HepG2 (cell line): ENCODE results near the gene CCDC30. TPM values are rescaled to one million over a fixed set of nuclear protein-coding genes. Genes with fewer than 3 reads are reported as not detected.

Experiments
- GZF1 ChIP-seq: sonication (generic); formaldehyde crosslinking; IDR thresholded peaks from 2 replicates; pipeline ENCODE4 v1.5.1; 2020; ENCODE audit warnings: mild to moderate bottlenecking, missing genetic modification reagents
- PAX8 ChIP-seq: sonication (generic); formaldehyde crosslinking; IDR thresholded peaks from 2 replicates; pipeline ENCODE4 v1.8.0; 2022; ENCODE audit warnings: mild to moderate bottlenecking, missing genetic modification reagents, borderline replicate concordance
- ZNF256 ChIP-seq: sonication (generic); formaldehyde crosslinking; conservative IDR thresholded peaks from 2 replicates; pipeline ENCODE4 v1.4.0; 2020; ENCODE audit warnings: missing genetic modification reagents
- ZNF34 ChIP-seq: sonication (generic); formaldehyde crosslinking; IDR thresholded peaks from 2 replicates; pipeline ENCODE4 v1.4.0; 2020; ENCODE audit warnings: mild to moderate bottlenecking, missing genetic modification reagents, borderline replicate concordance
- ZNF556 ChIP-seq: sonication (generic); formaldehyde crosslinking; IDR thresholded peaks from 2 replicates; pipeline ENCODE4 v1.4.0; 2020; ENCODE audit warnings: mild to moderate bottlenecking, missing genetic modification reagents, borderline replicate concordance
- ZNF781 ChIP-seq: sonication (generic); formaldehyde crosslinking; IDR thresholded peaks from 2 replicates; pipeline ENCODE4 v1.5.1; 2020; ENCODE audit warnings: borderline replicate concordance, mild to moderate bottlenecking, missing genetic modification reagents; ENCODE audit errors: not compliant biosample characterization
- polyA plus RNA-seq, 8 experiments: library from polyadenylated mRNA; depleted of rRNA in 3 of 8; stranded (reverse) in 7 of 8; unstranded in 1 of 8; fragments of >200 nt; fragmentation: Illumina TruSeq in 4 of 8; extraction: Trizol in 4 of 8; gene quantifications; 2 replicates each; pipeline versions ENCODE4 v1.2.1 to v1.2.3, GENCODE V29; 2011 to 2016; ENCODE audit warnings: low read depth in 4 of 8, missing spikeins in 1 of 8, mixed read lengths in 1 of 8; ENCODE audit not compliant: insufficient read depth in 1 of 8
- total RNA-seq, 5 experiments: library from RNA; depleted of rRNA; stranded (reverse); fragments of >200 nt; fragmentation: Illumina TruSeq; extraction: Trizol; gene quantifications; 2 replicates each; pipeline ENCODE4 v1.2.3, GENCODE V29; 2016; ENCODE audit warnings: low read depth in 1 of 5
- TF ChIP-seq, protein P1 (sequence below): sonication (generic); formaldehyde crosslinking; IDR thresholded peaks from 2 replicates; pipeline ENCODE4 v1.4.0; 2020; ENCODE audit warnings: mild to moderate bottlenecking, missing genetic modification reagents, borderline replicate concordance
- TF ChIP-seq, protein P2 (sequence below): sonication (generic); formaldehyde crosslinking; IDR thresholded peaks from 2 replicates; pipeline ENCODE4 v1.5.0; 2020; ENCODE audit warnings: missing genetic modification reagents, mild to moderate bottlenecking, borderline replicate concordance
- TF ChIP-seq, protein P3 (sequence below), 2 experiments: sonication (generic) in 1 of 2; formaldehyde crosslinking in 1 of 2; IDR thresholded peaks; 2 replicates each; pipeline versions ENCODE4 v1.5.1 to v1.6.1; 2011 to 2020; ENCODE audit warnings: borderline replicate concordance in 1 of 2, low read depth in 1 of 2, low read length in 1 of 2, mild to moderate bottlenecking in 1 of 2, missing genetic modification reagents in 1 of 2, moderate library complexity in 1 of 2
- TF ChIP-seq, protein P4 (sequence below): sonication (generic); formaldehyde crosslinking; IDR thresholded peaks from 2 replicates; pipeline ENCODE4 v1.4.0; 2020; ENCODE audit warnings: low read depth, missing genetic modification reagents
- TF ChIP-seq, protein P5 (sequence below): sonication (generic); formaldehyde crosslinking; IDR thresholded peaks from 2 replicates; pipeline ENCODE4 v1.8.1; 2022; ENCODE audit warnings: mild to moderate bottlenecking, missing genetic modification reagents

Gene CCDC30
- total and polyA plus RNA-seq, 2 of the 13 experiments (the other 11 are each of a cell fraction or from before 2014, with no cell fraction given): 0.25 to 0.77 TPM

DNA sequence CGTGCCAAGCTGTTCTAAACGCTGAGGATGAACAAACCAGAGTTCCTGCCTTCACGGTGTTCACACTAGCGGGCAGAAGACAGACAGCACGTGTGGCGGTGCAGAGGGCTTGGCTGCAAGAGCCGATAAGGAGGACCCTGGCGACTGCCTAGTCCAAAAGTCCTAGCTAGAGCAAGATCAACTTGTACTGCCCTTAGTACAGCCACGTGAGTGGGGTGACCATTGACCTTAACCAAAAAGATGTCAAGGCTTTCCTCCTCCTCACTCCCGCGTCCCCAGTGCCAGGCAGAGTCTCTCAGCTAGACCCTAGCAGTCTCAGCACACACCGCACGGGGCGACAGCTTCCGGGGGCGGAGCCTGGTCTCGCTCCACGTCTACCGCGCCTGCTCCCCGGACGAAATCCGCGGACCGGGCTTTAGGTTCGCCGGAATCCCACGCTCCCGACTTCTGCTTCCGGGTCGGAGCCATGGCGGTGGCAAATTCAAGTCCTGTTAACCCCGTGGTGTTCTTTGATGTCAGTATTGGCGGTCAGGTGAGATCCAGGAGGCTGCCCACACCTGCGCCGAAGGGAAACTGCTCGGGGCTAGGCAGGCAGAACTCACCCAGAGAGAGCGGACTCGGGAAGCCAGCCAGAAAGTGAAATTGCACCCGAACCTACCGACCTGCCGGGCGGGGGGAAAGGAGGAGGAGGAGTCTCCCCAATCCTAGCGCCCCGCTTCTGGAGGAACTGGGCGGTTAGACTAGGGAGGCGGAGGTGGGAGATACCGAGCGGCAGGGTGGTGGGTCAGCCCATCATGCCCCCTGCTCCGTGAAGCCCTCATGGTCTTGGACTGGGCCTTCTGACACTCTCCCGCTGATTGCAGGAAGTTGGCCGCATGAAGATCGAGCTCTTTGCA, 195.1 kb downstream of the CCDC30 start, which contains the start of gene PPIH (continued):
- TF ChIP-seq, protein P1, sequence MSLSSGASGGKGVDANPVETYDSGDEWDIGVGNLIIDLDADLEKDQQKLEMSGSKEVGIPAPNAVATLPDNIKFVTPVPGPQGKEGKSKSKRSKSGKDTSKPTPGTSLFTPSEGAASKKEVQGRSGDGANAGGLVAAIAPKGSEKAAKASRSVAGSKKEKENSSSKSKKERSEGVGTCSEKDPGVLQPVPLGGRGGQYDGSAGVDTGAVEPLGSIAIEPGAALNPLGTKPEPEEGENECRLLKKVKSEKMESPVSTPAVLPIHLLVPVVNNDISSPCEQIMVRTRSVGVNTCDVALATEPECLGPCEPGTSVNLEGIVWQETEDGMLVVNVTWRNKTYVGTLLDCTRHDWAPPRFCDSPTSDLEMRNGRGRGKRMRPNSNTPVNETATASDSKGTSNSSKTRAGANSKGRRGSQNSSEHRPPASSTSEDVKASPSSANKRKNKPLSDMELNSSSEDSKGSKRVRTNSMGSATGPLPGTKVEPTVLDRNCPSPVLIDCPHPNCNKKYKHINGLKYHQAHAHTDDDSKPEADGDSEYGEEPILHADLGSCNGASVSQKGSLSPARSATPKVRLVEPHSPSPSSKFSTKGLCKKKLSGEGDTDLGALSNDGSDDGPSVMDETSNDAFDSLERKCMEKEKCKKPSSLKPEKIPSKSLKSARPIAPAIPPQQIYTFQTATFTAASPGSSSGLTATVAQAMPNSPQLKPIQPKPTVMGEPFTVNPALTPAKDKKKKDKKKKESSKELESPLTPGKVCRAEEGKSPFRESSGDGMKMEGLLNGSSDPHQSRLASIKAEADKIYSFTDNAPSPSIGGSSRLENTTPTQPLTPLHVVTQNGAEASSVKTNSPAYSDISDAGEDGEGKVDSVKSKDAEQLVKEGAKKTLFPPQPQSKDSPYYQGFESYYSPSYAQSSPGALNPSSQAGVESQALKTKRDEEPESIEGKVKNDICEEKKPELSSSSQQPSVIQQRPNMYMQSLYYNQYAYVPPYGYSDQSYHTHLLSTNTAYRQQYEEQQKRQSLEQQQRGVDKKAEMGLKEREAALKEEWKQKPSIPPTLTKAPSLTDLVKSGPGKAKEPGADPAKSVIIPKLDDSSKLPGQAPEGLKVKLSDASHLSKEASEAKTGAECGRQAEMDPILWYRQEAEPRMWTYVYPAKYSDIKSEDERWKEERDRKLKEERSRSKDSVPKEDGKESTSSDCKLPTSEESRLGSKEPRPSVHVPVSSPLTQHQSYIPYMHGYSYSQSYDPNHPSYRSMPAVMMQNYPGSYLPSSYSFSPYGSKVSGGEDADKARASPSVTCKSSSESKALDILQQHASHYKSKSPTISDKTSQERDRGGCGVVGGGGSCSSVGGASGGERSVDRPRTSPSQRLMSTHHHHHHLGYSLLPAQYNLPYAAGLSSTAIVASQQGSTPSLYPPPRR (CRISPR knock-in tag): peak; percentile 49; the same call in 1 of the 2 replicates
- TF ChIP-seq GZF1 (CRISPR knock-in tag) (no peak), ZNF256 (CRISPR knock-in tag) (no peak), PAX8 (no peak), ZNF781 (no peak), ZNF34 (CRISPR knock-in tag) (no peak), ZNF556 (CRISPR knock-in tag) (peak; percentile 58; the same call in 1 of the 2 replicates)
- TF ChIP-seq, protein P2, sequence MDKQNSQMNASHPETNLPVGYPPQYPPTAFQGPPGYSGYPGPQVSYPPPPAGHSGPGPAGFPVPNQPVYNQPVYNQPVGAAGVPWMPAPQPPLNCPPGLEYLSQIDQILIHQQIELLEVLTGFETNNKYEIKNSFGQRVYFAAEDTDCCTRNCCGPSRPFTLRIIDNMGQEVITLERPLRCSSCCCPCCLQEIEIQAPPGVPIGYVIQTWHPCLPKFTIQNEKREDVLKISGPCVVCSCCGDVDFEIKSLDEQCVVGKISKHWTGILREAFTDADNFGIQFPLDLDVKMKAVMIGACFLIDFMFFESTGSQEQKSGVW (CRISPR knock-in tag): no peak
- TF ChIP-seq, protein P3, sequence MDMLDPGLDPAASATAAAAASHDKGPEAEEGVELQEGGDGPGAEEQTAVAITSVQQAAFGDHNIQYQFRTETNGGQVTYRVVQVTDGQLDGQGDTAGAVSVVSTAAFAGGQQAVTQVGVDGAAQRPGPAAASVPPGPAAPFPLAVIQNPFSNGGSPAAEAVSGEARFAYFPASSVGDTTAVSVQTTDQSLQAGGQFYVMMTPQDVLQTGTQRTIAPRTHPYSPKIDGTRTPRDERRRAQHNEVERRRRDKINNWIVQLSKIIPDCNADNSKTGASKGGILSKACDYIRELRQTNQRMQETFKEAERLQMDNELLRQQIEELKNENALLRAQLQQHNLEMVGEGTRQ (IDR thresholded peaks at IDR 0.05; ENCODE audit: low read depth, low read length): no peak; the same call in 1 of the 2 replicates
- TF ChIP-seq, protein P3 (CRISPR knock-in tag; IDR thresholded peaks at IDR 0.05; ENCODE audit: borderline replicate concordance): peak; percentile 61
- TF ChIP-seq, protein P4, sequence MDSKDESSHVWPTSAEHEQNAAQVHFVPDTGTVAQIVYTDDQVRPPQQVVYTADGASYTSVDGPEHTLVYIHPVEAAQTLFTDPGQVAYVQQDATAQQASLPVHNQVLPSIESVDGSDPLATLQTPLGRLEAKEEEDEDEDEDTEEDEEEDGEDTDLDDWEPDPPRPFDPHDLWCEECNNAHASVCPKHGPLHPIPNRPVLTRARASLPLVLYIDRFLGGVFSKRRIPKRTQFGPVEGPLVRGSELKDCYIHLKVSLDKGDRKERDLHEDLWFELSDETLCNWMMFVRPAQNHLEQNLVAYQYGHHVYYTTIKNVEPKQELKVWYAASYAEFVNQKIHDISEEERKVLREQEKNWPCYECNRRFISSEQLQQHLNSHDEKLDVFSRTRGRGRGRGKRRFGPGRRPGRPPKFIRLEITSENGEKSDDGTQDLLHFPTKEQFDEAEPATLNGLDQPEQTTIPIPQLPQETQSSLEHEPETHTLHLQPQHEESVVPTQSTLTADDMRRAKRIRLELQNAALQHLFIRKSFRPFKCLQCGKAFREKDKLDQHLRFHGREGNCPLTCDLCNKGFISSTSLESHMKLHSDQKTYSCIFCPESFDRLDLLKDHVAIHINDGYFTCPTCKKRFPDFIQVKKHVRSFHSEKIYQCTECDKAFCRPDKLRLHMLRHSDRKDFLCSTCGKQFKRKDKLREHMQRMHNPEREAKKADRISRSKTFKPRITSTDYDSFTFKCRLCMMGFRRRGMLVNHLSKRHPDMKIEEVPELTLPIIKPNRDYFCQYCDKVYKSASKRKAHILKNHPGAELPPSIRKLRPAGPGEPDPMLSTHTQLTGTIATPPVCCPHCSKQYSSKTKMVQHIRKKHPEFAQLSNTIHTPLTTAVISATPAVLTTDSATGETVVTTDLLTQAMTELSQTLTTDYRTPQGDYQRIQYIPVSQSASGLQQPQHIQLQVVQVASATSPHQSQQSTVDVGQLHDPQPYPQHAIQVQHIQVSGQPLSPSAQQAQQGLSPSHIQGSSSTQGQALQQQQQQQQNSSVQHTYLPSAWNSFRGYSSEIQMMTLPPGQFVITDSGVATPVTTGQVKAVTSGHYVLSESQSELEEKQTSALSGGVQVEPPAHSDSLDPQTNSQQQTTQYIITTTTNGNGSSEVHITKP (CRISPR knock-in tag): peak; percentile 21; the same call in 1 of the 2 replicates
- TF ChIP-seq, protein P5, sequence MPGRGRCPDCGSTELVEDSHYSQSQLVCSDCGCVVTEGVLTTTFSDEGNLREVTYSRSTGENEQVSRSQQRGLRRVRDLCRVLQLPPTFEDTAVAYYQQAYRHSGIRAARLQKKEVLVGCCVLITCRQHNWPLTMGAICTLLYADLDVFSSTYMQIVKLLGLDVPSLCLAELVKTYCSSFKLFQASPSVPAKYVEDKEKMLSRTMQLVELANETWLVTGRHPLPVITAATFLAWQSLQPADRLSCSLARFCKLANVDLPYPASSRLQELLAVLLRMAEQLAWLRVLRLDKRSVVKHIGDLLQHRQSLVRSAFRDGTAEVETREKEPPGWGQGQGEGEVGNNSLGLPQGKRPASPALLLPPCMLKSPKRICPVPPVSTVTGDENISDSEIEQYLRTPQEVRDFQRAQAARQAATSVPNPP: peak; percentile 80; the same call in 1 of the 2 replicates
